Gastrocnemius medialis (tissue), 4 donors: ENCODE measurements around the gene NXPE2. TPM values are rescaled to one million over a fixed set of nuclear protein-coding genes. Genes with fewer than 3 reads are reported as not detected.

Source experiments
- ATAC-seq, 2 donors: fragments of 150-250 bp; one replicate each; pipeline ENCODE4 v1.9.1; 2016
- DNase-seq, 2 donors: peaks; one replicate each; pipeline ENCODE4 v3.0.0-alpha.2; 2019
- H3K27ac ChIP-seq, 4 donors: fragments of 200-600 bp; sonication (generic); 1 replicate in 1 of 4; 2 replicates in 3 of 4; pipeline ENCODE4 v1.5.1; 2016 to 2018; ENCODE audit warnings: mild to moderate bottlenecking in 2 of 4, moderate library complexity in 1 of 4
- H3K27me3 ChIP-seq, 3 donors: fragments of 200-600 bp; sonication (generic) in 2 of 3; 1 replicate in 1 of 3; 2 replicates in 2 of 3; pipeline versions ENCODE4 v1.5.1 to v1.6.0; 2016 to 2019; ENCODE audit warnings: mild to moderate bottlenecking in 1 of 3, moderate library complexity in 1 of 3
- H3K36me3 ChIP-seq, 2 donors: fragments of 200-600 bp; sonication (generic) in 1 of 2; one replicate each; pipeline ENCODE4 v1.5.1; 2017 to 2018
- H3K4me1 ChIP-seq, 2 donors: fragments of 200-600 bp; sonication (generic) in 1 of 2; one replicate each; pipeline ENCODE4 v1.5.1; 2016 to 2017; ENCODE audit warnings: mild to moderate bottlenecking in 2 of 2
- H3K4me3 ChIP-seq, 4 donors: fragments of 200-600 bp; sonication (generic) in 3 of 4; 1 replicate in 1 of 4; 2 replicates in 3 of 4; pipeline ENCODE4 v1.5.1; 2016 to 2019; ENCODE audit warnings: mild to moderate bottlenecking in 2 of 4
- H3K9me3 ChIP-seq, 3 donors: fragments of 200-600 bp; sonication (generic) in 2 of 3; 1 replicate in 1 of 3; 2 replicates in 2 of 3; pipeline ENCODE4 v1.5.1; 2016 to 2019
- POLR2A ChIP-seq, 2 donors: fragments of 450-650 bp; IDR thresholded peaks; one replicate each; pipeline ENCODE4 v1.6.1; 2017; ENCODE audit warnings: antibody characterized with exemption in 2 of 2, mild to moderate bottlenecking in 2 of 2, moderate library complexity in 2 of 2
- in situ Hi-C, 4 donors: fragments of 200-750 bp; cut with MboI; loops; one replicate each; pipeline versions ENCODE4 v1.15.0 to v1.8.0; 2017; ENCODE audit warnings: low sequenced_read_pairs in 4 of 4
- intact Hi-C: fragments of 100-400 bp; cut with DNase I; formaldehyde crosslinking; loops from one replicate; pipeline ENCODE4 v1.15.1; 2023; ENCODE audit warnings: low total_unique reads
- total RNA-seq, 4 donors: library from RNA; depleted of rRNA; stranded (reverse); fragments of >200 nt; gene quantifications; one replicate each; pipeline versions ENCODE4 v1.1.0 to v1.2.3, GENCODE V29; 2016
- TF ChIP-seq, protein P1 (sequence below), 5 experiments: fragments of 450-650 bp in 3 of 5; fragments of 200-600 bp in 2 of 5; sonication (generic) in 2 of 5; IDR thresholded peaks in 4 of 5; conservative IDR thresholded peaks in 1 of 5; 1 replicate in 4 of 5; 2 replicates in 1 of 5; pipeline ENCODE4 v1.5.1; 2016 to 2019; ENCODE audit warnings: antibody characterized with exemption in 5 of 5, mild to moderate bottlenecking in 3 of 5, moderate library complexity in 3 of 5

Gene NXPE2
- total RNA-seq, 4 donors from 2014 or later, result 0.24 TPM; not detected in 3

GRCh38 chr11:114653148-114653547, 25.2 kb upstream of the NXPE2 start:
- Histone ChIP-seq H3K4me1 (no peaks in the 10 kb centered on the region), H3K4me3 (no peak overlapping the region), H3K36me3 (no peaks in the 10 kb centered on the region), H3K27me3 (no peaks in the 10 kb centered on the region), H3K9me3 (no peaks in the 10 kb centered on the region), H3K27ac (no peak overlapping the region)
- TF ChIP-seq, protein P1, sequence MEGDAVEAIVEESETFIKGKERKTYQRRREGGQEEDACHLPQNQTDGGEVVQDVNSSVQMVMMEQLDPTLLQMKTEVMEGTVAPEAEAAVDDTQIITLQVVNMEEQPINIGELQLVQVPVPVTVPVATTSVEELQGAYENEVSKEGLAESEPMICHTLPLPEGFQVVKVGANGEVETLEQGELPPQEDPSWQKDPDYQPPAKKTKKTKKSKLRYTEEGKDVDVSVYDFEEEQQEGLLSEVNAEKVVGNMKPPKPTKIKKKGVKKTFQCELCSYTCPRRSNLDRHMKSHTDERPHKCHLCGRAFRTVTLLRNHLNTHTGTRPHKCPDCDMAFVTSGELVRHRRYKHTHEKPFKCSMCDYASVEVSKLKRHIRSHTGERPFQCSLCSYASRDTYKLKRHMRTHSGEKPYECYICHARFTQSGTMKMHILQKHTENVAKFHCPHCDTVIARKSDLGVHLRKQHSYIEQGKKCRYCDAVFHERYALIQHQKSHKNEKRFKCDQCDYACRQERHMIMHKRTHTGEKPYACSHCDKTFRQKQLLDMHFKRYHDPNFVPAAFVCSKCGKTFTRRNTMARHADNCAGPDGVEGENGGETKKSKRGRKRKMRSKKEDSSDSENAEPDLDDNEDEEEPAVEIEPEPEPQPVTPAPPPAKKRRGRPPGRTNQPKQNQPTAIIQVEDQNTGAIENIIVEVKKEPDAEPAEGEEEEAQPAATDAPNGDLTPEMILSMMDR (IDR thresholded peaks at IDR 0.05 in 4 of 5, conservative IDR thresholded peaks at IDR 0.05 in 1 of 5), result no peak
- no peak for TF ChIP-seq POLR2A (IDR thresholded peaks at IDR 0.05)
- no peak for DNase-seq
- intact Hi-C loops (no loop called here), in situ Hi-C loops (no loop called here)
- ATAC-seq, result no peak

DNA sequence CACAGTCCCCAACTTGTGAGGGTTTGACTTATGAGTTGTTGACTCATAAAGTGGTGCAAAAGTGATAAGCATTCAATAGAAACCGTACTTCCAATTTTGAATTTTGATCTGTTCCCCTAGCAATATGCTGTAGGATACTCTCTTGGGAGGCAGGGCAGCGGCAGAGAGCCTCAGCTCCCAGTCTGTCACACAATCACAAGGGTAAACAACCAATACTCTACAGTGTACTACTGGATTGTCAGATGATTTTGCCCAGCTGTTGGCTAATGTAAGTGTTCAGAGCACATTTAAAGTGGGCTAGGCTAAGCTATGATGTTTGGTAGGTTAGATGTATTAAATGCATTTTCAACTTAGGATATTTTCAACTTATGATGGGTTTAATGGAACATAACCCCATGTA, 13.7 kb upstream of the NXPE2 start:
- TF ChIP-seq, protein P1 (IDR thresholded peaks at IDR 0.05 in 4 of 5, conservative IDR thresholded peaks at IDR 0.05 in 1 of 5), result no peak
- TF ChIP-seq POLR2A (IDR thresholded peaks at IDR 0.05), result no peak
- intact Hi-C loops, result no loop called here
- H3K36me3 ChIP-seq, result no peaks in the 10 kb centered on the region
- DNase-seq, result no peak
- H3K4me3 ChIP-seq, result no peak overlapping the region
- no peaks in the 10 kb centered on the region for H3K9me3 ChIP-seq
- no peaks in the 10 kb centered on the region for H3K4me1 ChIP-seq
- in situ Hi-C loops, result no loop called here
- ATAC-seq, result no peak
- H3K27me3 ChIP-seq, result no peaks in the 10 kb centered on the region
- H3K27ac ChIP-seq, result no peak overlapping the region

DNA sequence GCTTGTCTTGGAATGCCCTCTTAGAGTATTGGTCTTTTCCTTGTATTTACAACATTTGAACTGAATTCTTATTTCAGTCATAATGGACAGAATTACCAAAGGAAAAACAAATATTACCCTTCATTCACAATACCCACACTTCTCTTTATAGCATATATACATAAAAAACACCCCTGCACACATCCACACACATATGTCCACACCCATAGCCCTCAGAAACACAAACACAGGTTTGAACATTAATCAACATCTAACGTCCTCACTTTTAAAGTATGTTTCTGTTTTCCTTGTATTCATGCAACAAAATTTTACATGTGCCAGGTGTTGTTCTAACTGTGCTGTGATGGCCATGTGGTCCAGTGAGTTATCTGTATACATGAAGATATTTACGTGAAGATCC, 11.6 kb upstream of the NXPE2 start:
- Histone ChIP-seq H3K27me3 (no peaks in the 10 kb centered on the region), H3K4me3 (no peak overlapping the region), H3K4me1 (no peaks in the 10 kb centered on the region), H3K9me3 (no peaks in the 10 kb centered on the region), H3K27ac (no peak overlapping the region), H3K36me3 (no peaks in the 10 kb centered on the region)
- TF ChIP-seq POLR2A (IDR thresholded peaks at IDR 0.05), result no peak
- TF ChIP-seq, protein P1 (IDR thresholded peaks at IDR 0.05 in 4 of 5, conservative IDR thresholded peaks at IDR 0.05 in 1 of 5), result no peak
- in situ Hi-C loops (no loop called here), intact Hi-C loops (no loop called here)
- DNase-seq, result no peak
- ATAC-seq, result no peak

GRCh38 chr11:114668109-114668508, 10.2 kb upstream of the NXPE2 start:
- H3K27me3 ChIP-seq, result no peaks in the 10 kb centered on the region
- no peak for ATAC-seq
- in situ Hi-C loops, result no loop called here

DNA sequence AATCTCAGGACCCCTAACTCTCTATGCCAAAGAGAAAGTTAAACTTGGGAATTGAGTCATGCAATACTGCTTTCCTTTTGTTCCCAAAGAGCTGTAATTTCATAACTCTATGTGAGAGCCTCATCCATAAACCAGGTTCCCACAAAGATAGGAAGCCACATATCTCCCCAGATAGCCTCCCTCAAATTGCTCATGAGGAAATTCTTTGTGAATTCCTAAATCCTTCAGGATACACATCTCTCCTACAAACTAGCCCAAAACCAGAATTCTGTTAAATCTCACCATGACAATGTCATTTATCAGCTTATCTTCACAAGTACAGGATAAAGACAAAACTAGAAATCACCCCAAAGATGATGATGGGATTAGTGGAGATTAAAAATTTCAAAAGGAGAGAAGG, 4.7 kb upstream of the NXPE2 start:
- Histone ChIP-seq H3K9me3 (no peaks in the 10 kb centered on the region), H3K36me3 (no peaks in the 10 kb centered on the region), H3K27me3 (no peaks in the 10 kb centered on the region), H3K4me3 (no peak overlapping the region), H3K27ac (no peak overlapping the region), H3K4me1 (no peaks in the 10 kb centered on the region)
- no peak for DNase-seq
- no peak for ATAC-seq
- in situ Hi-C loops (no loop called here), intact Hi-C loops (no loop called here)
- TF ChIP-seq, protein P1 (IDR thresholded peaks at IDR 0.05 in 4 of 5, conservative IDR thresholded peaks at IDR 0.05 in 1 of 5), result no peak
- no peak for TF ChIP-seq POLR2A (IDR thresholded peaks at IDR 0.05)

More at GRCh38 chr11:114668109-114668508, 10.2 kb upstream of the NXPE2 start:
- H3K4me3 ChIP-seq, result no peak overlapping the region
- H3K36me3 ChIP-seq, result no peaks in the 10 kb centered on the region
- no peak overlapping the region for H3K27ac ChIP-seq
- no peak for TF ChIP-seq POLR2A (IDR thresholded peaks at IDR 0.05)
- TF ChIP-seq, protein P1 (IDR thresholded peaks at IDR 0.05 in 4 of 5, conservative IDR thresholded peaks at IDR 0.05 in 1 of 5), result no peak
- intact Hi-C loops, result no loop called here
- no peak for DNase-seq
- H3K4me1 ChIP-seq, result no peaks in the 10 kb centered on the region
- no peaks in the 10 kb centered on the region for H3K9me3 ChIP-seq
